ENCODE data around the gene DLGAP1.

- TF ChIP-seq ZNF24 (tag by site-specific recombination; IDR thresholded peaks at IDR 0.05) (no peak), CTCF (tag by site-specific recombination; IDR thresholded peaks at IDR 0.05) (no peak), ZNF266 (tag by site-specific recombination; IDR thresholded peaks at IDR 0.05; ENCODE audit: low read depth) (no peak), ZFP41 (tag by site-specific recombination; IDR thresholded peaks at IDR 0.05; ENCODE audit: borderline replicate concordance) (no peak), ZNF121 (tag by site-specific recombination; IDR thresholded peaks at IDR 0.05) (no peak), ZXDB (tag by site-specific recombination; IDR thresholded peaks at IDR 0.05) (no peak), KLF17 (tag by site-specific recombination; IDR thresholded peaks at IDR 0.05) (no peak), ZBTB20 (tag by site-specific recombination; IDR thresholded peaks at IDR 0.05) (no peak), ZBTB48 (tag by site-specific recombination; IDR thresholded peaks at IDR 0.05) (no peak), ZNF747 (tag by site-specific recombination; IDR thresholded peaks at IDR 0.05) (no peak), ZNF580 (tag by site-specific recombination; IDR thresholded peaks at IDR 0.05) (no peak)
Observed at GRCh38 chr18:3599195-3599594, 855.9 kb downstream of the DLGAP1 start.
